HG03095 (cell line): ENCODE results near the gene SDHB.
"Not testable (repeated sequence)": the region's sequence is repeated elsewhere in the genome, so short reads cannot be mapped to it uniquely, and the experiment has no call there.

ENCODE experiments used
- ATAC-seq: cut with Tn5 transposase; IDR thresholded peaks from one replicate; pipeline ENCODE4 v1.9.1; 2021; ENCODE audit warnings: moderate library complexity; ENCODE audit not compliant: unreplicated experiment

The SDHB gene

DNA sequence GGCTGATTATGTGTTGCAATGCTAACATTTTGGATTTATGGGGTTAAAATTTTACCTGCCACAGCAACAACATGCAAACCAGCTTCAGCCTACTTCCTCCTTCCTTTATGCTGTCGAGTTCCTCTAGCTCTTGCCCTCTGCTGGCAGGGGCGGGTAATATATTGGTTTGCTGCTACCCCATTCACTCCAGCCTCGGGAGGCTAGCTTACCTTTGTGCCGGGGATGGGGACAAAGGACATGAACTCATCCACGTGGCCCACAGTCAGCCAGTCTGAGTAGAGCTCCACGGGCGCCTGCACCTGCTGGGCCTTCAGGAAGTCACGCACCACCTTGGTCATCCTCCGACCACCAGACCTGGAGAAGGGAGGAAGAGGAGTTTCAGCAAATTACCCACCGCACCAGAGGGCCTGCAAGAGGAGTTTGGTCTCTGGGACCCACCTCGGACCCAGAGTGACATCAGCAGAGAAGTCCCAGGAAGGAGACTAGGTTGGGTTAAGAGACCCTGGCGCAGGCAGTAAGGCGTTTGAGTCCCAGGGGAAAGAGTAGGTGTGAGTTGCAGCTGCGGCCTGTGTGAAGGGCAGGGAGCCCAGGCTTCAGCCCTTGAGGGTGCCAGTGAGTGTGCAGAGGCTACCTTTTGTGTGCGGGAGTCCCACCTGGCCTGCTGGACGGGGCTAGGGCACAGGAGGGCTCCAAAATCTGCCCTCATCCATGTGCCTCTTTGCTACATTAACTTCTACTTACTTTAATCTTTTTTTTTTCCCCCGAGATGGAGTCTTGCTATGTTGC, 21.8 kb upstream of the SDHB start:
- no peak for ATAC-seq

DNA sequence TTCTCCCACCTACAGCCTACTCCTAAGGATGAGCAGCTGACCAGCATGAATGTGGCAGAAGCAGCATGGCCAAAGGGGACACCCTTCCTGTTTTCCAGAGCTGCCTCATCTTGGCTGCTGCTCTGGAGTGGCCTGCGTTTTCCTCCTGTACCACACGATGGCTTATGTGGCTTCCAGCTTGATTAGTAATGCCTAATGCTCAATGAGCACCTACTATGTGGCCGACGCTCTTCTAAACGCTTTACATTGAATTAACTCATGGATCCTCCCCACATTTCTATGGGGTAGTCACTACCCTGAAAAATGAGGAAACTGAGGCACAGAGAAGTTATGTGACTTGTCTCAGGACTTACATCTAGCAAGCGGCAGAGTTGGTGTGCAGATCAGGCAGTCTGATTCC, 18.0 kb upstream of the SDHB start:
- ATAC-seq = no peak

GRCh38 chr1:17070163-17070525, 16.3 kb upstream of the SDHB start:
- no peak for ATAC-seq

GRCh38 chr1:17069452-17070162, 15.8 kb upstream of the SDHB start:
- no peak for ATAC-seq

DNA sequence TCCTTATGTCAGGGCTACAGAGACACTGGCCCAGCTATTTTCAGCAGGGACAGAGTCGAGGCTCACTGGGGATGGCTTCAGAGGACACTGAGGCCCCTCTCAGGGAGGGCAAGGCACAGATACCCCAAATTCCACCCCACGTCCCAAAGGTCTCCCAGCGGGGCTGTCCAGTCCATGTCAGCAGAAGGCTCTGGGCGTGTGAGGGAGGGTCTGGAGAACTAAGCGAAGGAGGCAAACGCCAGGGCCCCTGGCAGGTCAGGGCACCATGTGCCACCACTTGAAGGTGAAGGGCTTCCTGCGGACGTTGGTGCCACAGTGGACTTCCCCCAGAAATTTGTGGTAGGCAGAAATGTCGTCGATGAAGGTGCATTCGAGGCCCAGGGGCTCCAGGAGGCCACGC, 15.0 kb upstream of the SDHB start:
- no peak for ATAC-seq

DNA sequence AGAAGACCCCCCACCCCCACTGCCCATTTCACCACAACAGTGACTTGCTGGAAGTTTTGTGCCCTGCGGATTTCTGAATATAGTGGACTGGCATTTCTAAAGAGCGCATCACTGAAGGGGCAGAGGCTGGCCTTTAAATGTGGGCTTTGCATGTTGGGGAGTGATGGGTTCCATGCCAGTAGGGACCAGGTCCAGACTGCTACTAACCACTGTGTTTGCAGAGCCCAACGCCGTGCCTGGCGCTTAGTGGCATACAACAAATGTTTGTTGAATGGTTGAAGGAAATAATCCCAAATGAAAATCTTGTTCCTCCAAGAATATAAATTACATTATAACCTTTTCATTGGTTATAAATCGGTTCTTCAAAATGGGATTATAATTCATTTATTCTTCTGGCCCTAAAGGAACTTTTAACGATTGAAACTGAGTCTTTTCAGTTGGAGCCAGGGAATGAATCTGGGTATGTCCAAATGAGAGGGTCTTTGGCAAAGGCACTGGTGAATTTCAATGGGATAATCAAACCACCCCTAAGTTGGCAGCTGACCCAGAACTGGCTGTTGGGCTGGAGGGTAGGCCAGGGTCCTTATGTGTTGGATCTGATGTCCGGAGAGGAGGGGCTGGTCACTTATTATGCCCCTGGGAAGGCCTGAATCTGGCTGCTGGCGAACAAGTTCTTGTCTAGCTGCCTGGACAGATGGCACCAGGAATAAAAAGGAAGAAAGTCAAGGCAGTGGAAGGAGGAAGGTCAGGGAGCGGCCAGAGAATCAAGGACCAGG, 13.8 kb upstream of the SDHB start:
- ATAC-seq = no peak

GRCh38 chr1:17067069-17067426, 13.2 kb upstream of the SDHB start:
- no peak for ATAC-seq

GRCh38 chr1:17066361-17067068, 12.7 kb upstream of the SDHB start:
- ATAC-seq = no peak

GRCh38 chr1:17065666-17066065, 11.8 kb upstream of the SDHB start:
- no peak for ATAC-seq

GRCh38 chr1:17062751-17063150, 8.9 kb upstream of the SDHB start:
- ATAC-seq = not testable (repeated sequence)

GRCh38 chr1:17061892-17062291, 8.1 kb upstream of the SDHB start:
- no peak for ATAC-seq

- ATAC-seq = no peak
Observed at GRCh38 chr1:17061486-17061885, 7.7 kb upstream of the SDHB start.

DNA sequence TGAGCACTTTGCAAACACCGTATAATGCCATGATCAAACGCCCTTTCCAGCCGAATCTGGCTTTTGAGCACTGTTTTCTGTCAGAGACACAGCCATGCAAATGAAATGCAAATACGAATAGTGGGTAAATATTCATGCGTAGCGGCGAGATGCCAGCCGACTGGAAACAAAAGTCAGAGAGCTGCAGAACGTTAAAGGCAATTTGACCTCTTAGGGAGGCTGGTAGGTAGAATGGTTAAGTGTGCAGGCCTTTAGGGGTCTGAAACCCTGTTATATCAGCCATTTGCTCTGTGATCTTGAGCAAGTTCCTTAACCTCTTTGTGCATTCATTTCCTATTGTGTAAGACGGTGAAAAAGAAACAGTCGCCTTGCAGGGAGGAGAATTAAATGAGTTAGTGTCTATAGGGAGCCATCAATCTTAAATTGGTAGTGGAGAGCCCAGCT, 6.5 kb upstream of the SDHB start:
- ATAC-seq = no peak

DNA sequence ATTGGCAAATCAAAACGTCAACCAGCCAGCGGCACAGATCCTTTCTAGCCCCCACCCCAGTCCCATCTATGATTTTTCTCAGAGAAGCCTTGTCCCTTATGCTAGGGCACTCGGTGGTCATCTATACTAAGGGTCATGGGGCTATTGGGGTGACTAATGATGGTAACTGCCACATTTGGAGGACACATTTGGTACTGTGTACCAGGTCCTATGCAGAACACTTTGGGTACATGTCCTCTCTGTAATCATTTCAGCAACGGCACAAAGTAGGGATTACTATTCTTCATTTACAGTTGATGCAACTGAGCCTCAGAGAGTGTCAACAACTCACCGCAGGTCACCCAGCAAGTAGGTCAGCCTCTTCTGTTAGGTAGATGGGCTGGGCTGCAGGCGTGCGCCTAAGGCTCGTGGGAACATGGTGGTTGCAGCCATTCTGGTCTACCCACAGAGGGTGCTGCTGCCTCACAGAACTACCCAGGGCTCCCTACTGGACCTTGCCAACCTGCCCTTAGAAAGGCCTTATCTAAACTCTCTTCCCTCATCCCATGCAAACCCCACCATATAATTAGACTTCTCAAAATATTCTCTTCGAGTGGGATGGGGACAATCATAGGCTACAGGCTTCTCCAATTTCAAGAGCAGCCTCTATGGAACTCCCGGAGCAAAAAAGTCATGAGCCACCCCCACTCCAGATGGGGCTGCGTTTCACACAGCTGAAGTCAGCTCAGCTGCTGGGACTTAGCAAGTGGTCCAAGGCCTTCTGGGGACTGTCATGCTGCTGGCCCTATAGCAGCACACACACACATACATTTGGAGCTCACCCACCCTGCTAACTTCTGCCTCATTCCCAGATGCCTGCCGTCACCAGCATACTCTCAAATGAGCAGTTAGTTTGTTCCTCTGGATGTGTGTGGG, 5.8 kb upstream of the SDHB start:
- ATAC-seq = no peak

GRCh38 chr1:17056551-17056950, 2.7 kb upstream of the SDHB start:
- no peak for ATAC-seq

- no peak for ATAC-seq
Observed at GRCh38 chr1:17055801-17056200, 2.0 kb upstream of the SDHB start.

DNA sequence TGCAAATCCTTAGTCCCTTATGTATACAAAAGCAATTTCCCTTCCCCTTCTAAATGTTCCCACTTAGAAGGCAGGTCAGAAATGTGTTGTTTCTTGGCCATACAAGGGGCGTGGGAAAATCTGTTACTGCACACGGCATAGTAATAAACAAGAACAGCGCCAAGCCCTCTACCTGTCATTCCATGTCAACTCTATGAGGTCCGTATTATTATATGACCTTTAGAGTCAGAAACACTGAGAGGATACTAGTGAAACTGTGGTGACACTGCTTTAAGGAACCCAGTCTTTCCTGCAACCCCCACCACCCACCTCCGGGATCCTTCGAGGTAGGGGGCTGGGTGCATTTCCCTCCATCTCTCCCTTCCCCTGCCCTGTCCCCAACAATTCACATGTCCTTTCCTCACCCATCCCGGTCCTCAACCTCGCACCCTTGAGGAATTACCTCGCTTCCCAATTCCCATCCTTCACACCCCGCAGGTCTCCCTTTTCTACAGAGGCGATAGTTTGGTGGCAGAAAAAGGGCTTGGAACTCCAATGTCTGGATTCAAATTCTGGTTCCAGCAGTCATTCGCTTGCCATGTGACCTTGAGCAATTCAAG, 647 bp downstream of the SDHB start:
- ATAC-seq = no peak

DNA sequence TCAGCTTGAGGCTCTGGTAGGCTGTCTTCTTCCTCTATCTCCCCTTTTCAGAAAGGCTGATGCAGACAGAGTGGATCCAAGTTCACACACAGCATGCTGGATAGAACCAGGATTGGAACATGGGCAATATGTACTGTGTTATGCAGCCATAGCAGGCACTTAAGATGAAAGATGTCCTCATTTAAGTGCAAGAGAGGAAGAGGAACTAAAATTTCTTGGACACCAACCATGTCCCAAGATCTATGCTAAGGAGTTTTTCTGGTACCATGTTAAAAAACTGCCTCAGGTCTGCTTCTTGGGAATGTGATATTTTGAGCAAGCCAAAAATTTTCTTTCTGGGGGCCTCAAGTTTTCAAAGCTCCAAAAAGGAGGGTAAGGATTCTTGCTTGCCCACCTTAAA, 1.2 kb downstream of the SDHB start:
- ATAC-seq = no peak

- no peak for ATAC-seq
Observed at GRCh38 chr1:17052038-17052437, 1.8 kb downstream of the SDHB start.

GRCh38 chr1:17047924-17048323, 5.9 kb downstream of the SDHB start:
- no peak for ATAC-seq
